Activated naive CD4-positive, alpha-beta T cell treated with anti-CD3 and anti-CD28 coated beads, Interleukin-2, amount 50 U/mL, for 72 hours (primary cell): ENCODE measurements around the gene SPP1. TPM values are rescaled to one million over a fixed set of nuclear protein-coding genes. Genes with fewer than 3 reads are reported as not detected.
A peak's percentile ranks its signal among the peaks of the same experiment; 100 is the strongest.
"Not testable (repeated sequence)": the region's sequence is repeated elsewhere in the genome, so short reads cannot be mapped to it uniquely, and the experiment has no call there.

ENCODE experiments used
- ATAC-seq, 2 donors: fragments of 150-1000 bp; cut with Tn5 transposase; 2 replicates each; pipeline ENCODE4 v1.10.0; 2021; ENCODE audit warnings: mild to moderate bottlenecking in 2 of 2, moderate library complexity in 2 of 2
- DNase-seq, 2 donors: peaks; one replicate each; pipeline ENCODE4 v3.0.0; 2021 to 2022; ENCODE audit warnings: low spot score in 2 of 2
- H3K27ac Mint-ChIP-seq, 2 donors: one replicate each; pipeline ENCODE4 v1.8.0; 2022; ENCODE audit warnings: mild to moderate bottlenecking in 2 of 2, mixed read lengths in 2 of 2
- H3K36me3 Mint-ChIP-seq, 2 donors: one replicate each; pipeline ENCODE4 v1.8.0; 2022; ENCODE audit warnings: mixed read lengths in 2 of 2
- H3K9me3 Mint-ChIP-seq, 2 donors: one replicate each; pipeline ENCODE4 v1.8.0; 2022; ENCODE audit warnings: mixed read lengths in 2 of 2
- total RNA-seq, 2 donors: library from RNA; stranded (reverse); gene quantifications; one replicate each; pipeline ENCODE4 v1.2.3, GENCODE V29; 2022

Gene SPP1
- total RNA-seq: not detected

- Mint-ChIP-seq H3K36me3 (no peaks in the 10 kb centered on the region), H3K9me3 (no peaks in the 10 kb centered on the region), H3K27ac (no peak within 1 kb of the TSS)
- DNase-seq: no peak
- peak in 1 of 2 donors; percentile 67 for ATAC-seq
These were observed at the start of gene SPP1 for GRCh38 chr4:87975466-87975865. SPP1 (plus strand) TSS chr4:87975714; CDS start chr4:87976896, 1,182 bp downstream.

DNA sequence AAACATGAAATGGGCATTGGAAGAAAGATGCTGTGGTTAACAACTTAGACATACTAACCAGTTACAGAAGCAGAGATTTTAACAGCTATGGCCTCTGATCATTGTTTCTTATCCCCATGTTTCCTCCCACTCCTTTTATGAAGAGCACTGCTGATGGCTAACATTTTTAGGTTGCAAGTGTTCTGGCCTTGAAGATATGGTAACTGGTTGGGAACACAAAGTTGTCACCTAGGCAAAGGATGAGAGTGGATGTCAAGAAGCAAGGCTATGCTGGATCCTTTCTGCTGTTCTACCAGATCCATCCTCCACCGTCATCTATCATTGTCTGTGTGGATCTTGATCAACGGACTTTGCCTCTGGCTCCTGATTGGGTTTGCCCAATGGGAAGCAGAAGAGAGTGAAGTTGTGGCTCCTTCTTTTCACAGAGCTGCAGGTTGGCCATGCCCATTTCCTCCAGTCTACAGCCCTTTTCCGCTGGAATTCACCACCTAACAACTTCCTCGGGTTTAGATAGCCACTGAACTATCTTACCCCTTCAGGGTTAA, 48.9 kb upstream of the SPP1 start:
- Mint-ChIP-seq H3K36me3 (no peaks in the 10 kb centered on the region), H3K9me3 (no peaks in the 10 kb centered on the region)

DNA sequence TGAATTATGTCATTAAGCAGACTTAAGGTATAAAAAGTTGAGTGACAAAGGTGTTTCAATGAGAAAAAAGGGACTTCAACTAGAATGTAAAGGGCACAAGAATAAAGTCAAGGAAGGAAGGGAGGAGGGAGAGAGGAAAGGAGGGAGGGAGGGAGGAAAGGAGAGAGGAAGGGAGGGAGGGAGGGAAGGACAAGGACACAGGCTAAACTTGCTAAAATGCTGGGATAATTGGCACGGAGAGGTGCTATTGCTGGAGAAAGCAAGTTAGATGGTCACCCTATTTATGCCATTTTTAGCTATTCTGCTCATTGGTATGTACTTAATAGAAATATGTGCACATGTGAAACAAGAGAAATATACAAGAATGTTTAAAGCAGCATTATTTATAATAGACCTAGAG, 44.9 kb upstream of the SPP1 start:
- peaks cover 0 to 1% of the 10 kb centered on the region in 2 donors for H3K36me3 Mint-ChIP-seq
- H3K27ac Mint-ChIP-seq: no peak overlapping the region
- H3K9me3 Mint-ChIP-seq: peaks cover 0 to 4% of the 10 kb centered on the region in 2 donors
- DNase-seq: no peak
- ATAC-seq: no peak

More for the DNA sequence above, 48.9 kb upstream of the SPP1 start:
- ATAC-seq (no peak), DNase-seq (no peak)
- no peak overlapping the region for H3K27ac Mint-ChIP-seq

DNA sequence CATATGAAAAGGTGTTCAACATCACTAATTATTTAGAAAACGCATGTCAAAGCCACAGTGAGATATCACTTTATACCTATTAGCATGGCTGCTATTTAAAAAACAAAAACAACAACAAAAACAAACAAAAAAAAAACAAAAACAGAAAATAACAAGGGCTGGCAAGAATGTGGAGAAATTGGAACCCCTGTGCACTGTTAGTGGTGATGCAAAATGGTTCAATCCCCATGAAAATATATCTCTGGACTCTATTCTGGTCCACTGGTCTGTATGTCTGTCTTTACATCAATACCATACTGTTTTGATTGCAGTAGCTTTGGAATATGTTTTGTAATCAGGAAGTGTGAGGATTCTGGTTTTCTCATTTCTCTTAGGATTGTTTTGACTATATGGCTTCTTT, 43.6 kb upstream of the SPP1 start:
- DNase-seq (no peak), ATAC-seq (no peak)
- Mint-ChIP-seq H3K36me3 (peaks cover 0 to 4% of the 10 kb centered on the region in 2 donors), H3K9me3 (peaks cover 0 to 4% of the 10 kb centered on the region in 2 donors), H3K27ac (no peak overlapping the region)

DNA sequence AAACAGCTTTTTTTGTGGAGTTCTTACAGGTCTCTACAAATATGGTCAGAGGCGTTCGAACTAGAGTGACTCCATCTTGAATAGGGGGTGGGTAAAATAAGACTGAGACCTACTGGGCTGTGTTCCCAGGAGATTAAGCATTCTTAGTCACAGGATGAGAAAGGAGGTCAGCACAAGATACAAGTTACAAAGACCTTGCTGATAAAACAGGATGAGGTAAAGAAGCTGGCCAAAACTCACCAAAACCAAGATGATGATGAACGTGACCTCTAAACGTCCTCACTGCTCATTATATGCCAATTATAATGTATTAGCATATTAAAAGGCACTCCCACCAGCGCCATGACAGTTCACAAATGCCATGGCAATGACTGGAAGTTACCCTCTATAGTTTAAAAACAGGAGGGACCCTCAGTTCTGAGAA, 42.8 kb upstream of the SPP1 start:
- ATAC-seq: no peak
- DNase-seq: no peak
- Mint-ChIP-seq H3K9me3 (peaks cover 0 to 4% of the 10 kb centered on the region in 2 donors), H3K27ac (no peak overlapping the region), H3K36me3 (peaks cover 0 to 4% of the 10 kb centered on the region in 2 donors)

- no peak for DNase-seq
- no peak for ATAC-seq
- Mint-ChIP-seq H3K36me3 (peaks cover 0 to 4% of the 10 kb centered on the region in 2 donors), H3K27ac (no peak overlapping the region), H3K9me3 (peaks cover 0 to 4% of the 10 kb centered on the region in 2 donors)
These were observed 42.2 kb upstream of the SPP1 start for GRCh38 chr4:87933337-87933736.

GRCh38 chr4:87934157-87934704, 41.3 kb upstream of the SPP1 start:
- ATAC-seq: no peak
- Mint-ChIP-seq H3K27ac (no peak overlapping the region), H3K36me3 (peaks cover 0 to 4% of the 10 kb centered on the region in 2 donors), H3K9me3 (peaks cover 0 to 4% of the 10 kb centered on the region in 2 donors)
- no peak for DNase-seq

DNA sequence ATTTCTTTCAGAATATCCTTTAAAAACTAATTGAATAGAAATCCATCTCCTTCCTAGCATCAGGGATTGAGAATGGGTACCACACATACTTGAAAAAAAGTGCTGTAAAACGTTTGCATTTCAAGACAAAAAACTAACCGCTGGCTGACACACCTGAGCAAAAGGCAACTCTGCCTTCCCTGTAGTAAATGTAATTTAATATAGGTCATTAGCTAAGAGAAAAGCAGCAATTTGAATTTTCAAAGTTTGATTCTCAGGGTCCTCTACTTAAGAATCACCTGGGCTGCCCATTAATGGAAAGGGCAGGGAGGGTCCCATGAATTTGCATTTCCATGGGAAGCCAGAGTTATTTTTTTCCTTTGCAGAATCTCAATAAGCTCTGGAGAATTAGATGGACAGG, 40.5 kb upstream of the SPP1 start:
- Mint-ChIP-seq H3K27ac (no peak overlapping the region), H3K36me3 (peaks cover 0 to 4% of the 10 kb centered on the region in 2 donors), H3K9me3 (peaks cover 0 to 4% of the 10 kb centered on the region in 2 donors)
- ATAC-seq: no peak
- no peak for DNase-seq

DNA sequence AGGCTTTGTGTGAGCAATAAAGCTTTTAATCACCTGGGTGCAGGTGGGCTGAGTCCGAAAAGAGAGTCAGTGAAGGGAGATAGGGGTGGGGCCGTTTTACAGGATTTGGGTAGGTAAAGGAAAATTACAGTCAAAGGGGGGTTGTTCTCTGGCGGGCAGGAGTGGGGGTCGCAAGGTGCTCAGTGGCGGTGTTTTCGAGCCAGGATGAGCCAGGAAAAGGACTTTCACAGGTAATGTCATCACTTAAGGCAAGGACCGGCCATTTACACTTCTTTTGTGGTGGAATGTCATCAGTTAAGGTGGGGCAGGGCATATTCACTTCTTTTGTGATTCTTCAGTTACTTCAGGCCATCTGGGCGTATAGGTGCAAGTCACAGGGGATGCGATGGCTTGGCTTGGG, 39.6 kb upstream of the SPP1 start:
- H3K36me3 Mint-ChIP-seq, ATAC-seq, H3K27ac Mint-ChIP-seq, DNase-seq, H3K9me3 Mint-ChIP-seq: not testable (repeated sequence)

GRCh38 chr4:87937523-87937922, 38.0 kb upstream of the SPP1 start:
- peaks cover 0 to 4% of the 10 kb centered on the region in 2 donors for H3K9me3 Mint-ChIP-seq
- no peak for ATAC-seq
- H3K36me3 Mint-ChIP-seq: peaks cover 0 to 4% of the 10 kb centered on the region in 2 donors
- H3K27ac Mint-ChIP-seq: no peak overlapping the region
- DNase-seq: no peak

GRCh38 chr4:87938746-87939145, 36.8 kb upstream of the SPP1 start:
- Mint-ChIP-seq H3K27ac (no peak overlapping the region), H3K36me3 (peaks cover 0 to 4% of the 10 kb centered on the region in 2 donors), H3K9me3 (no peaks in the 10 kb centered on the region)
- ATAC-seq: no peak
- DNase-seq: no peak

- no peak for DNase-seq
- Mint-ChIP-seq H3K27ac (no peak overlapping the region), H3K9me3 (no peaks in the 10 kb centered on the region), H3K36me3 (peaks cover 0 to 4% of the 10 kb centered on the region in 2 donors)
- no peak for ATAC-seq
These were observed 35.4 kb upstream of the SPP1 start for GRCh38 chr4:87939978-87940690.

GRCh38 chr4:87940809-87941208, 34.7 kb upstream of the SPP1 start:
- not testable (repeated sequence) for H3K9me3 Mint-ChIP-seq, H3K36me3 Mint-ChIP-seq, DNase-seq, H3K27ac Mint-ChIP-seq, ATAC-seq

DNA sequence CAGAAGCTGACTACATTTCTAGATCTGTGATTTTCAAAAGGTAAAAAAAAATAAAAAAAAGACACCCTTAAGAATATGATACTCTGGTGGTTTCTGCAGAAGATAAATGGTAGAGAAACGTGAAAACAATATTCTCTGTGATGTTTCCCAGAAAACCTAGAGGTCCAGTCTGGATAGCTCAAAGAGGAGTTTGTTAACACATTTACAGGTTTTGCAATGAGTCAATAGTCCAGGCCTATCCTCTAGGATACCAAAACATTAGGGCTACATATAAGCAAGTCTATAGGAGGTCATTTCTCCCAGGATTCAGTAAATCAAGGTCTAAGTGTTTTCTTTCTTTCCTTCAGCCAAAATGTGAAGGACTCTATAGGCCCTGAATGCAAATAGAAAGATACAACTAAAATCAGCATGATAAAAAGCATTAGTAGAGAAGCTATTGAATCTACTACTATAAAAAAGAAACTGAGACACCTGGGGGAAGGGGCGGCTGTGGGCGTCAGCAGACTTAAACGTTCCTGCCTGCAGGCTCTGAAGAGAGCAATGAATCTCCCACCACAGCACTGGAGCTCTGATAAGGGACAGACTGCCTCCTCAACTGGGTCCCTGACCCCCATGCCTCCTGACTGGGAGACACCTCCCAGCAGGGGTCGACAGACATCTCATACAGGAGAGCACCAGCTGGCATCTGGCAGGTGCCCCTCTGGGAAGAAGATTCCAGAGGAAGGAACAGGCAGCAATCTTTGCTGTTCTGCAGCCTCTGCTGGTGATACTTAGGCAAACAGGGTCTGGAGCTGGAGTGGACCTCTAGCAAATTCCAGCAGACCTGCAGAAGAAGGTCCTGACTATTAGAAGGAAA, 33.7 kb upstream of the SPP1 start:
- Mint-ChIP-seq H3K9me3 (no peaks in the 10 kb centered on the region), H3K36me3 (no peaks in the 10 kb centered on the region), H3K27ac (no peak overlapping the region)
- ATAC-seq: no peak
- no peak for DNase-seq

DNA sequence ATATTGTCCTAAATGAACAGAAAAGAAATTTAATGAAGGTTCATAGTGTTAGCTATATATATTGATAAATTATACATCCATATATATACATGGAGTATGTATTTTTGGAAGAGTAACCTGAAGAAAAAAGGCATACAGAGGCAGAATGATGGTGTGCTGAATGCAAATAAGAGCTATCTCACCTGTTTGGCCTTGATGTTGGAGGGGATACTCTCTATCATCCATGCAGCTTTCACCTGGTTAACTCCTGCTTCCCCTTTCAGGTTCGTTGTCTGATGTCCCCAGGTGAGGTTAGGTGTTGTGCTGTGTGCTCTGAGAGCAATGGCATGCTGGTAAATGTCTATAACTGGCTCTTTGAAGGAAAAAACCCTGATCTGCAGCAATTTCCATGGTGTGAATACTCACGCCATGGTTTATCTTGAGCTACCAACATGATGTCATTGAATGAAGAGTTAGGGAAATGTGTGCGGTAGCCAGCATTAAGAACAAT, 31.8 kb upstream of the SPP1 start:
- H3K27ac Mint-ChIP-seq: no peak overlapping the region
- DNase-seq: no peak

DNA sequence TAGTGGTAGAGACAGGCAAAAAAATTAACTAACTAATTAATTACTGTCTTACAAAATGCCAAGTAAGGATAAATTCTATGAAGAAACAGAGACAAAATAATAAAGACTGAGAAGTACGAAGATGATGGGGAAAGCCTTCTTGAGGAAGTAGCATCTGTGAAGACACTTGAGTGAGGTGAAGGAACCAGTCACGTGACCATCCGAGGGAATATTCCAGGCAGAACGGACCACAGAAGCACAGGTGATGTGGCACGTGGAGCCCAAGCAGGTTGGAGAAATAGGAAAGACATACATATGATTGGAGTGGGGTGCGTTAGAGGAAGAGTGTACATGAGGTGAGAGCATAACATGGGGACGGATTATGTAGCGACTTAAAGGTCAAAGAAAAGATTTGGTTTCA, 30.5 kb upstream of the SPP1 start:
- ATAC-seq (no peak), DNase-seq (no peak)
- Mint-ChIP-seq H3K27ac (no peak overlapping the region), H3K9me3 (no peaks in the 10 kb centered on the region), H3K36me3 (no peaks in the 10 kb centered on the region)

More for the DNA sequence above, 31.8 kb upstream of the SPP1 start:
- Mint-ChIP-seq H3K9me3 (no peaks in the 10 kb centered on the region), H3K36me3 (no peaks in the 10 kb centered on the region)
- no peak for ATAC-seq

GRCh38 chr4:87946766-87947165, 28.7 kb upstream of the SPP1 start:
- ATAC-seq: no peak
- no peak overlapping the region for H3K27ac Mint-ChIP-seq
- no peaks in the 10 kb centered on the region for H3K9me3 Mint-ChIP-seq
- no peaks in the 10 kb centered on the region for H3K36me3 Mint-ChIP-seq
- DNase-seq: no peak
